Measurements from ENCODE around the gene WDR4. TPM values are rescaled to one million over a fixed set of nuclear protein-coding genes. Genes with fewer than 3 reads are reported as not detected.
A peak's percentile ranks its signal among the peaks of the same experiment; 100 is the strongest.

WDR4 gene
- total and polyA plus RNA-seq, 2 of the 13 experiments (the other 11 are each of a cell fraction or from before 2014, with no cell fraction given) = 11.3 to 14.4 TPM

DNA sequence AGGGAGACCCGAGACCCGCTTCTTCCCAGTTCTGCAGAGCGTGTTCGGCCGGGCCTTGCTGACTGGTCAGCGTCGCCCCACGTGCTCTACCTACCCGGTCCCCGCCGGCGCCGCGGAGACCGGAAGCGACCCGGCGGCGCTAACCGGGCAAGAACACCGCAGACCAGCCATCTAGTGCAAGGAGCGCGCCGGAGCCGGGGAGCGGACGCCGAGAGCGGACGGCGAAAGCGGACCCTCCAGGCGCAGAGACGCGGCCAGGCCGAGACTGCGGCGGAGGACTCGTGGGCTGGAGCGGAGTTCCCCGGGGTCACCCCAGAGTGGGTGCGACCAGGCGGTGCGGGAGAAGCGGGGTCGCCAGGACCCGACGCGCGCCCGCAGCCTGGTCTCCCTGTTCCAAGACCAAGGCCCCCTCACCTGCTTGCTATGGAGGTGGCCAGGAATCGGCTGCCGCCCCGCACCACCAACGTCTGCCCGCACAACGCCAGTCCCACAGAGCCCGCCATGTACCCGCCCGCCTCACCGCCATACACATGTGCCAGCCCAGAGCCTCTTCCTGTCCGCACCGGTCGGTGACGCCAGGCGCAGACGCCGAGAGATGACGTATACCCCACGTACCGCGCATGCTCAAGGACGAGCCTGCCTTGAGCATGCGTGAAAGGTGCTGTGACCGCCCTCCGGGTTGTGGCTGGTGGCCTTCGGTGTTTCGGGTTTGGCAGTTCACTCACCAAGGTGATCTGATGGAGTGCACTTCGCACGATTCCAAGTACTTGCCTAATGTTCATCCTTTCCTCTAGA is at the start of gene WDR4 (continued):
- no peak for TF ChIP-seq CBX2 (IDR thresholded peaks at IDR 0.05; ENCODE audit: low read depth, low read length)
- TF ChIP-seq CBX2 (CRISPR knock-in tag; IDR thresholded peaks at IDR 0.05; ENCODE audit: low read depth) = no peak
- TF ChIP-seq, protein P1, sequence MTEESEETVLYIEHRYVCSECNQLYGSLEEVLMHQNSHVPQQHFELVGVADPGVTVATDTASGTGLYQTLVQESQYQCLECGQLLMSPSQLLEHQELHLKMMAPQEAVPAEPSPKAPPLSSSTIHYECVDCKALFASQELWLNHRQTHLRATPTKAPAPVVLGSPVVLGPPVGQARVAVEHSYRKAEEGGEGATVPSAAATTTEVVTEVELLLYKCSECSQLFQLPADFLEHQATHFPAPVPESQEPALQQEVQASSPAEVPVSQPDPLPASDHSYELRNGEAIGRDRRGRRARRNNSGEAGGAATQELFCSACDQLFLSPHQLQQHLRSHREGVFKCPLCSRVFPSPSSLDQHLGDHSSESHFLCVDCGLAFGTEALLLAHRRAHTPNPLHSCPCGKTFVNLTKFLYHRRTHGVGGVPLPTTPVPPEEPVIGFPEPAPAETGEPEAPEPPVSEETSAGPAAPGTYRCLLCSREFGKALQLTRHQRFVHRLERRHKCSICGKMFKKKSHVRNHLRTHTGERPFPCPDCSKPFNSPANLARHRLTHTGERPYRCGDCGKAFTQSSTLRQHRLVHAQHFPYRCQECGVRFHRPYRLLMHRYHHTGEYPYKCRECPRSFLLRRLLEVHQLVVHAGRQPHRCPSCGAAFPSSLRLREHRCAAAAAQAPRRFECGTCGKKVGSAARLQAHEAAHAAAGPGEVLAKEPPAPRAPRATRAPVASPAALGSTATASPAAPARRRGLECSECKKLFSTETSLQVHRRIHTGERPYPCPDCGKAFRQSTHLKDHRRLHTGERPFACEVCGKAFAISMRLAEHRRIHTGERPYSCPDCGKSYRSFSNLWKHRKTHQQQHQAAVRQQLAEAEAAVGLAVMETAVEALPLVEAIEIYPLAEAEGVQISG (CRISPR knock-in tag; IDR thresholded peaks at IDR 0.05) = peak; percentile 87
- TF ChIP-seq REPIN1 (CRISPR knock-in tag; IDR thresholded peaks at IDR 0.05; ENCODE audit: borderline replicate concordance, low read depth) = peak; percentile 70; the same call in 1 of the 2 replicates
- TF ChIP-seq, protein P2, sequence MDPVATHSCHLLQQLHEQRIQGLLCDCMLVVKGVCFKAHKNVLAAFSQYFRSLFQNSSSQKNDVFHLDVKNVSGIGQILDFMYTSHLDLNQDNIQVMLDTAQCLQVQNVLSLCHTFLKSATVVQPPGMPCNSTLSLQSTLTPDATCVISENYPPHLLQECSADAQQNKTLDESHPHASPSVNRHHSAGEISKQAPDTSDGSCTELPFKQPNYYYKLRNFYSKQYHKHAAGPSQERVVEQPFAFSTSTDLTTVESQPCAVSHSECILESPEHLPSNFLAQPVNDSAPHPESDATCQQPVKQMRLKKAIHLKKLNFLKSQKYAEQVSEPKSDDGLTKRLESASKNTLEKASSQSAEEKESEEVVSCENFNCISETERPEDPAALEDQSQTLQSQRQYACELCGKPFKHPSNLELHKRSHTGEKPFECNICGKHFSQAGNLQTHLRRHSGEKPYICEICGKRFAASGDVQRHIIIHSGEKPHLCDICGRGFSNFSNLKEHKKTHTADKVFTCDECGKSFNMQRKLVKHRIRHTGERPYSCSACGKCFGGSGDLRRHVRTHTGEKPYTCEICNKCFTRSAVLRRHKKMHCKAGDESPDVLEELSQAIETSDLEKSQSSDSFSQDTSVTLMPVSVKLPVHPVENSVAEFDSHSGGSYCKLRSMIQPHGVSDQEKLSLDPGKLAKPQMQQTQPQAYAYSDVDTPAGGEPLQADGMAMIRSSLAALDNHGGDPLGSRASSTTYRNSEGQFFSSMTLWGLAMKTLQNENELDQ (CRISPR knock-in tag; IDR thresholded peaks at IDR 0.05; ENCODE audit: borderline replicate concordance) = no peak
- TF ChIP-seq, protein P3, sequence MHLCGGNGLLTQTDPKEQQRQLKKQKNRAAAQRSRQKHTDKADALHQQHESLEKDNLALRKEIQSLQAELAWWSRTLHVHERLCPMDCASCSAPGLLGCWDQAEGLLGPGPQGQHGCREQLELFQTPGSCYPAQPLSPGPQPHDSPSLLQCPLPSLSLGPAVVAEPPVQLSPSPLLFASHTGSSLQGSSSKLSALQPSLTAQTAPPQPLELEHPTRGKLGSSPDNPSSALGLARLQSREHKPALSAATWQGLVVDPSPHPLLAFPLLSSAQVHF (CRISPR knock-in tag; IDR thresholded peaks at IDR 0.05) = 0 out of 2 replicates have a peak, but pooled peaks have one; percentile 64
- 0 out of 2 replicates have a peak, but pooled peaks have one; percentile 44 for TF ChIP-seq ZSCAN12 (CRISPR knock-in tag; IDR thresholded peaks at IDR 0.05)
- peak; percentile 94 for TF ChIP-seq THAP11 (CRISPR knock-in tag; IDR thresholded peaks at IDR 0.05)
- TF ChIP-seq, protein P4, sequence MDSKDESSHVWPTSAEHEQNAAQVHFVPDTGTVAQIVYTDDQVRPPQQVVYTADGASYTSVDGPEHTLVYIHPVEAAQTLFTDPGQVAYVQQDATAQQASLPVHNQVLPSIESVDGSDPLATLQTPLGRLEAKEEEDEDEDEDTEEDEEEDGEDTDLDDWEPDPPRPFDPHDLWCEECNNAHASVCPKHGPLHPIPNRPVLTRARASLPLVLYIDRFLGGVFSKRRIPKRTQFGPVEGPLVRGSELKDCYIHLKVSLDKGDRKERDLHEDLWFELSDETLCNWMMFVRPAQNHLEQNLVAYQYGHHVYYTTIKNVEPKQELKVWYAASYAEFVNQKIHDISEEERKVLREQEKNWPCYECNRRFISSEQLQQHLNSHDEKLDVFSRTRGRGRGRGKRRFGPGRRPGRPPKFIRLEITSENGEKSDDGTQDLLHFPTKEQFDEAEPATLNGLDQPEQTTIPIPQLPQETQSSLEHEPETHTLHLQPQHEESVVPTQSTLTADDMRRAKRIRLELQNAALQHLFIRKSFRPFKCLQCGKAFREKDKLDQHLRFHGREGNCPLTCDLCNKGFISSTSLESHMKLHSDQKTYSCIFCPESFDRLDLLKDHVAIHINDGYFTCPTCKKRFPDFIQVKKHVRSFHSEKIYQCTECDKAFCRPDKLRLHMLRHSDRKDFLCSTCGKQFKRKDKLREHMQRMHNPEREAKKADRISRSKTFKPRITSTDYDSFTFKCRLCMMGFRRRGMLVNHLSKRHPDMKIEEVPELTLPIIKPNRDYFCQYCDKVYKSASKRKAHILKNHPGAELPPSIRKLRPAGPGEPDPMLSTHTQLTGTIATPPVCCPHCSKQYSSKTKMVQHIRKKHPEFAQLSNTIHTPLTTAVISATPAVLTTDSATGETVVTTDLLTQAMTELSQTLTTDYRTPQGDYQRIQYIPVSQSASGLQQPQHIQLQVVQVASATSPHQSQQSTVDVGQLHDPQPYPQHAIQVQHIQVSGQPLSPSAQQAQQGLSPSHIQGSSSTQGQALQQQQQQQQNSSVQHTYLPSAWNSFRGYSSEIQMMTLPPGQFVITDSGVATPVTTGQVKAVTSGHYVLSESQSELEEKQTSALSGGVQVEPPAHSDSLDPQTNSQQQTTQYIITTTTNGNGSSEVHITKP (CRISPR knock-in tag; IDR thresholded peaks at IDR 0.05; ENCODE audit: low read depth) = peak; percentile 94
- no peak for TF ChIP-seq MIER2 (CRISPR knock-in tag; IDR thresholded peaks at IDR 0.05)
- TF ChIP-seq ISX (CRISPR knock-in tag; conservative IDR thresholded peaks at IDR 0.05) = peak; percentile 38; the same call in 1 of the 2 replicates
- TF ChIP-seq ZSCAN30 (CRISPR knock-in tag; IDR thresholded peaks at IDR 0.05) = peak; percentile 61
- 0 out of 2 replicates have a peak, but pooled peaks have one; percentile 72 for TF ChIP-seq ZNF17 (CRISPR knock-in tag; IDR thresholded peaks at IDR 0.05)
- TF ChIP-seq ZC3H13 (CRISPR knock-in tag; IDR thresholded peaks at IDR 0.05) = peak; percentile 84
- peak; percentile 71 for TF ChIP-seq GTF2F1 (IDR thresholded peaks at IDR 0.05; ENCODE audit: low read length)
- TF ChIP-seq, protein P5, sequence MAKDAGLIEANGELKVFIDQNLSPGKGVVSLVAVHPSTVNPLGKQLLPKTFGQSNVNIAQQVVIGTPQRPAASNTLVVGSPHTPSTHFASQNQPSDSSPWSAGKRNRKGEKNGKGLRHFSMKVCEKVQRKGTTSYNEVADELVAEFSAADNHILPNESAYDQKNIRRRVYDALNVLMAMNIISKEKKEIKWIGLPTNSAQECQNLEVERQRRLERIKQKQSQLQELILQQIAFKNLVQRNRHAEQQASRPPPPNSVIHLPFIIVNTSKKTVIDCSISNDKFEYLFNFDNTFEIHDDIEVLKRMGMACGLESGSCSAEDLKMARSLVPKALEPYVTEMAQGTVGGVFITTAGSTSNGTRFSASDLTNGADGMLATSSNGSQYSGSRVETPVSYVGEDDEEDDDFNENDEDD (CRISPR knock-in tag; IDR thresholded peaks at IDR 0.05; ENCODE audit: borderline replicate concordance) = no peak; the same call in 1 of the 2 replicates
- TF ChIP-seq ZNF446 (CRISPR knock-in tag; IDR thresholded peaks at IDR 0.05) = peak; percentile 71; the same call in 1 of the 2 replicates
- TF ChIP-seq ZKSCAN5 (CRISPR knock-in tag; IDR thresholded peaks at IDR 0.05) = no peak

All from HepG2 (cell line).